ENCODE data around the gene NSG1. TPM values are rescaled to one million over a fixed set of nuclear protein-coding genes. Genes with fewer than 3 reads are reported as not detected.

NSG1 gene
- total and polyA plus RNA-seq, 9 of the 15 experiments (the other 6 are each of a cell fraction or from before 2014, with no cell fraction given) = not detected

- DNase-seq (ENCODE audit: extremely low read depth in 1 of 4, low spot score in 3 of 4) (no peak), FAIRE-seq (no peak), ATAC-seq (no peak)
- H3K79me2 ChIP-seq (ENCODE audit: control insufficient read depth, insufficient read depth, low read length) = no peaks in the 10 kb centered on the region
- CTCF ChIA-PET (ENCODE audit: low intra/inter-chr PET ratio) = no interaction called here
- H3K27ac ChIP-seq (ENCODE audit: extremely low read depth, low read depth, low read length) = no peak overlapping the region
- H3K9ac ChIP-seq (ENCODE audit: insufficient read depth in 1 of 2, low read depth in 2 of 2, low read length in 2 of 2) = no peak overlapping the region
- no peak overlapping the region for H3K4me2 ChIP-seq (ENCODE audit: insufficient read depth, low read length)
- intact Hi-C loops (cut with micrococcal nuclease) = no loop called here
- POLR2A ChIA-PET = no interaction called here
- in situ Hi-C loops (cut with MboI) = no loop called here
- no peaks in the 10 kb centered on the region for H3K9me1 ChIP-seq (ENCODE audit: control insufficient read depth, insufficient read depth, low read length)
- H3K36me3 ChIP-seq (ENCODE audit: control insufficient read depth, insufficient read depth, low read length) = peaks cover 35% of the 10 kb centered on the region
- no peaks in the 10 kb centered on the region for H4K20me1 ChIP-seq (replicated peaks; ENCODE audit: control insufficient read depth, insufficient read depth, low read length)
- H2AFZ ChIP-seq (ENCODE audit: low read depth, low read length) = no peak overlapping the region
- no peaks in the 10 kb centered on the region for H3K4me1 ChIP-seq (replicated peaks in 1 of 2; ENCODE audit: control insufficient read depth in 2 of 2, insufficient read depth in 2 of 2, low read length in 2 of 2)
- H3K27me3 ChIP-seq (ENCODE audit: control insufficient read depth in 2 of 2, insufficient read depth in 2 of 2, low read length in 2 of 2) = no peaks in the 10 kb centered on the region
- TF ChIP-seq CEBPB (tag; IDR thresholded peaks at IDR 0.05) (peak; percentile 33; the same call in 1 of the 2 replicates), MTF1 (CRISPR knock-in tag; IDR thresholded peaks at IDR 0.05; ENCODE audit: borderline replicate concordance) (no peak)
- no peak overlapping the region for H3K4me3 ChIP-seq
- H3K9me3 ChIP-seq (replicated peaks; ENCODE audit: control insufficient read depth, insufficient read depth, low read depth, low read length) = no peaks in the 10 kb centered on the region
- no TSS peak for BruUV-seq (replicated peaks)
- WGBS (ENCODE audit: insufficient coverage, low coverage, missing lambda C conversion rate) = 86% methylated on average over 7 of the region's 8 CpGs
Measured at GRCh38 chr4:4456816-4457578, 70.1 kb downstream of the NSG1 start.

GRCh38 chr4:4457803-4458553, 71.1 kb downstream of the NSG1 start:
- ChIA-PET POLR2A (no interaction called here), CTCF (ENCODE audit: low intra/inter-chr PET ratio) (no interaction called here)
- Histone ChIP-seq H3K4me3 (no peak overlapping the region), H3K9me3 (replicated peaks; ENCODE audit: control insufficient read depth, insufficient read depth, low read depth, low read length) (no peaks in the 10 kb centered on the region), H3K9ac (ENCODE audit: insufficient read depth in 1 of 2, low read depth in 2 of 2, low read length in 2 of 2) (no peak overlapping the region), H3K4me2 (ENCODE audit: insufficient read depth, low read length) (no peak overlapping the region), H3K27me3 (ENCODE audit: control insufficient read depth in 2 of 2, insufficient read depth in 2 of 2, low read length in 2 of 2) (no peaks in the 10 kb centered on the region), H3K79me2 (ENCODE audit: control insufficient read depth, insufficient read depth, low read length) (no peaks in the 10 kb centered on the region), H3K27ac (ENCODE audit: extremely low read depth, low read depth, low read length) (no peak overlapping the region), H3K9me1 (ENCODE audit: control insufficient read depth, insufficient read depth, low read length) (no peaks in the 10 kb centered on the region), H4K20me1 (replicated peaks; ENCODE audit: control insufficient read depth, insufficient read depth, low read length) (no peaks in the 10 kb centered on the region), H2AFZ (ENCODE audit: low read depth, low read length) (no peak overlapping the region), H3K36me3 (ENCODE audit: control insufficient read depth, insufficient read depth, low read length) (peaks cover 35% of the 10 kb centered on the region), H3K4me1 (replicated peaks in 1 of 2; ENCODE audit: control insufficient read depth in 2 of 2, insufficient read depth in 2 of 2, low read length in 2 of 2) (no peaks in the 10 kb centered on the region)
- intact Hi-C loops (cut with micrococcal nuclease) (no loop called here), in situ Hi-C loops (cut with MboI) (no loop called here)
- 81% methylated on average over 5 of the region's 5 CpGs for WGBS (ENCODE audit: insufficient coverage, low coverage, missing lambda C conversion rate)
- DNase-seq (ENCODE audit: extremely low read depth in 1 of 4, low spot score in 3 of 4) (no peak), ATAC-seq (no peak), FAIRE-seq (no peak)
- no TSS peak for BruUV-seq (replicated peaks)
- TF ChIP-seq ZNF3 (CRISPR knock-in tag; IDR thresholded peaks at IDR 0.05) (no peak), MCM2 (IDR thresholded peaks at IDR 0.05; ENCODE audit: low read depth) (no peak), ETV6 (IDR thresholded peaks at IDR 0.05; ENCODE audit: borderline replicate concordance in 1 of 2, low read depth in 2 of 2, low read length in 1 of 2) (no peak), ETV6 (CRISPR knock-in tag; IDR thresholded peaks at IDR 0.05; ENCODE audit: borderline replicate concordance) (no peak), ELK3 (CRISPR knock-in tag; IDR thresholded peaks at IDR 0.05) (no peak), THAP12 (CRISPR knock-in tag; IDR thresholded peaks at IDR 0.05) (no peak), MIER1 (IDR thresholded peaks at IDR 0.05; ENCODE audit: low read depth) (no peak), GTF2A2 (tag; IDR thresholded peaks at IDR 0.05) (no peak)
